Measurements from ENCODE around the gene CSNK2A2.

CSNK2A2 gene

DNA sequence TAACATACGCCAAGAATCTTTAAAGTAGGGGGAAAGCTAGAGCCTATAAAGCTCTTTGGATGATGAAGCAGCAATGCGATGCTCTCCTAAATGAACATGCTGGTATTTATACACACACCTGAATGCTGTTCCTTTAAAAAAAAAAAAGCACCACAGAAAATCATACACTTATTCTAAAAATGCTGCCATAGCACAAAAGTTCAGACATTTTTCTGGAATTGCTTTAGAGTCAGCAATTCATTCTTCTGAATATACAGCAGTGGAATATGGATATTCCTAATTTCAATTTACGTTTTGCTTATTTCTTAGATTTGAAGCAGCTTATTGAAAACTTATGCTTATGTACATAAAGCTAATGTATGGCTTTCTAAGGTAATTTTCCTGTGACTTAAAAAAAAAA is 3.1 kb downstream of the CSNK2A2 start:
- in situ Hi-C loops (cut with MboI; ENCODE audit: low sequenced_read_pairs, unreplicated experiment) = no loop called here
- TF ChIP-seq, protein P1, sequence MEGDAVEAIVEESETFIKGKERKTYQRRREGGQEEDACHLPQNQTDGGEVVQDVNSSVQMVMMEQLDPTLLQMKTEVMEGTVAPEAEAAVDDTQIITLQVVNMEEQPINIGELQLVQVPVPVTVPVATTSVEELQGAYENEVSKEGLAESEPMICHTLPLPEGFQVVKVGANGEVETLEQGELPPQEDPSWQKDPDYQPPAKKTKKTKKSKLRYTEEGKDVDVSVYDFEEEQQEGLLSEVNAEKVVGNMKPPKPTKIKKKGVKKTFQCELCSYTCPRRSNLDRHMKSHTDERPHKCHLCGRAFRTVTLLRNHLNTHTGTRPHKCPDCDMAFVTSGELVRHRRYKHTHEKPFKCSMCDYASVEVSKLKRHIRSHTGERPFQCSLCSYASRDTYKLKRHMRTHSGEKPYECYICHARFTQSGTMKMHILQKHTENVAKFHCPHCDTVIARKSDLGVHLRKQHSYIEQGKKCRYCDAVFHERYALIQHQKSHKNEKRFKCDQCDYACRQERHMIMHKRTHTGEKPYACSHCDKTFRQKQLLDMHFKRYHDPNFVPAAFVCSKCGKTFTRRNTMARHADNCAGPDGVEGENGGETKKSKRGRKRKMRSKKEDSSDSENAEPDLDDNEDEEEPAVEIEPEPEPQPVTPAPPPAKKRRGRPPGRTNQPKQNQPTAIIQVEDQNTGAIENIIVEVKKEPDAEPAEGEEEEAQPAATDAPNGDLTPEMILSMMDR (IDR thresholded peaks at IDR 0.05; ENCODE audit: borderline replicate concordance, control extremely low read depth, extremely low read depth, insufficient read depth, missing control alignments) = no peak
- DNase-seq (ENCODE audit: low spot score) = no peak

DNA sequence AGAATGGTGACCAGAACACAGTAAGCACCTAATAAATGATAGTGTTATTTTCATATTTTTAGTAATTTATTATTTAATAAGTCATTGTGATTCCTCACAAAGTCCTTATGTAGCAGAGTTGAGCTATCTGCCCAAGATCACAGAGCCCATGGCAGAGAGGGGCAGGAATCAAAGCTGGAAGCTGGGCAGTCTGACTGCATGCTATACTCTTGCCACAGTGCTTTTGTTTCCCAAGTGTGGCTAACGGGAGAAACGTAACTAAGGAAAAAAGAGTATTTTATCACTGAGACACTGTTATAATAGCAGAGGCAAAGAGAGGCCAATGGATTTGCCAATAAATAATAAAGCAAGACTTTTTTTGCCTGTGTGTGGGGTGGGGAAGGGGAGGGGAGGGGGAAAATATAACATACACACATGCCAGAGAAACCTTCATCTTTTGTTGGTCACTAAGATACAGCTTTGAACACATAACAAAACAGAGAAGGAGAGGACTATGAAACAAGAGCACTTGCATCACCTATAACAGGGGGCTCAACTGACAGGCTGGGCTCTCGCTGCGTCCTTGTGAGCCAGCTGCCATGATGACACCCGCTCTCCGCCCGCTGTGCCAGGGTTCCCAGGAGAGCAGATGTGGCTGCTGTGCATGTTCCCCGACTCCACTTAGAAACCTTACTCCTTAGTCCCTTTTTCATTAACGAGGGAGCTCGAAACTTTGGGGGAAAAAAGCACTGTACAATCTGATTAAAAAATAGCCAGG is 10.1 kb downstream of the CSNK2A2 start:
- DNase-seq (ENCODE audit: low spot score) = no peak
- TF ChIP-seq, protein P1 (IDR thresholded peaks at IDR 0.05; ENCODE audit: borderline replicate concordance, control extremely low read depth, extremely low read depth, insufficient read depth, missing control alignments) = no peak
- in situ Hi-C loops (cut with MboI; ENCODE audit: low sequenced_read_pairs, unreplicated experiment) = no loop called here

DNA sequence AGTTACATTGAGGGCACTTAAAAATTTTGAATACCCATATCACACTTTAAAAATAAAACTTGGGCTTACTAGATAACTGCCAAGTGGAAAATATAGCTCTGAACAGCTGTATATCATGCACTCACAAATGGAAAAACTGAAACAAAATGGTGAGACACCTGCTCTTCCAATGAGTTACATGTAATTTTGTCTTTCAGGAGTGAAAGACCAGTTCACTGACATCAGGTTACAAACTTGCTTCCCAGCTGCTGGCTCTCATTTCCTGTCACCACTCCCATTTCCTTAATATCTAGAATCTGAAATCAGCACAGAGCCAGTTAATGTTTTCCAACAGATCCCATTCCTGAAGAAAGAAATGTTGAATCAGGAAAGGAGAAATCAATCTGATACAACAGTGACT is 10.8 kb downstream of the CSNK2A2 start:
- DNase-seq (ENCODE audit: low spot score) = no peak
- in situ Hi-C loops (cut with MboI; ENCODE audit: low sequenced_read_pairs, unreplicated experiment) = no loop called here
- TF ChIP-seq, protein P1 (IDR thresholded peaks at IDR 0.05; ENCODE audit: borderline replicate concordance, control extremely low read depth, extremely low read depth, insufficient read depth, missing control alignments) = no peak

DNA sequence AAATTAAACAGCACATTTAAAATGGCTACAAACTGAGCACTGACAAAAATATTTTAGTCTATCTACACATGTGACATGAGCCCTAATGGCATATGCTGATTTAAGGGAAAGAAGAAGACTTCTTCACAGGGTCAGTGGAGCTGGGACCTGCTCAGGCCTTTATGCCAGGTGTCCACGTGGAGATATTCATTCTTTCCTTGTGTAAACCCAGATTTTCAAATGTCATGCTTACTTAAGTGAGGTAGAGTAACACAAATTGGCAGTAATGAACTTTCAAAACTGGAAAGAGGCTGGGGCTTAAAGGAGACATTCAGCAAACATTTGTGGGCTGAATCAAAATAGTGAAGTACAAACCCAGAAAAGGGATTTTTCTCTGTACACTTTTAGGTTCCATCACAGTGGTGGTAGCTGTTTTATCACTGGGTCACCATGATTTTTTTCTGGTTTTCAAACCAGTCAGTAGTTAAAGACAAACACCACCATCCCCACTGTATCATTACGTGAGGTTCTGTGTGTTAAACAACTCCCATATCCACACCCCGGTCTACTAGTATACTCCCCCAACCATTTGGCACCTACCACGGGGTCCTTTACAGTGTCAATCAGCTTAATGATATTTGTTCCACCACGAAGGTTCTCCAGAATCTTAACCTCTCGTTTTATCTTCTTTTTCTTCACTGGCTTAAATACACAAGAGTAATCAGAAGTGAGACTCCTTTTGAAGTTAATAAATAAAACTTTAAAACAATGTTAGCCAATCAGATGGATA is 11.5 kb downstream of the CSNK2A2 start:
- in situ Hi-C loops (cut with MboI; ENCODE audit: low sequenced_read_pairs, unreplicated experiment) = no loop called here
- DNase-seq (ENCODE audit: low spot score) = no peak
- TF ChIP-seq, protein P1 (IDR thresholded peaks at IDR 0.05; ENCODE audit: borderline replicate concordance, control extremely low read depth, extremely low read depth, insufficient read depth, missing control alignments) = no peak

DNA sequence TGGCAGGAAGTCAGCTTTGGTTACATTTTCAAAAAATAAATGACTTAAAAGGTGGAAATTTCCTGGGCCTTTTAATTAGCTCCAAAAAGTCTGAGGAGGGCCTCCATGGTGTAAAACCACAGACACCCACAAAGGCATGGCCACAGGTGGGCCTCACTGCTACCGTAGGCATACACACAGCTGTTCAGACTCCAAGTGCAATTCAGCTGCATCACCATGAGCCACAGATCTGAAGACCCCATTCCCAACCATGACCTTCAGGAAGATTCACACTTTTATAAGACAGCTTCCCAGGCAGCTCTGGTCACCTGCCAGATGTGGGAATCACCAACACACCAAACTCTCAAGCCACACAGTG is 20.6 kb downstream of the CSNK2A2 start:
- in situ Hi-C loops (cut with MboI; ENCODE audit: low sequenced_read_pairs, unreplicated experiment) = no loop called here
- no peak for DNase-seq (ENCODE audit: low spot score)
- TF ChIP-seq, protein P1 (IDR thresholded peaks at IDR 0.05; ENCODE audit: borderline replicate concordance, control extremely low read depth, extremely low read depth, insufficient read depth, missing control alignments) = no peak

DNA sequence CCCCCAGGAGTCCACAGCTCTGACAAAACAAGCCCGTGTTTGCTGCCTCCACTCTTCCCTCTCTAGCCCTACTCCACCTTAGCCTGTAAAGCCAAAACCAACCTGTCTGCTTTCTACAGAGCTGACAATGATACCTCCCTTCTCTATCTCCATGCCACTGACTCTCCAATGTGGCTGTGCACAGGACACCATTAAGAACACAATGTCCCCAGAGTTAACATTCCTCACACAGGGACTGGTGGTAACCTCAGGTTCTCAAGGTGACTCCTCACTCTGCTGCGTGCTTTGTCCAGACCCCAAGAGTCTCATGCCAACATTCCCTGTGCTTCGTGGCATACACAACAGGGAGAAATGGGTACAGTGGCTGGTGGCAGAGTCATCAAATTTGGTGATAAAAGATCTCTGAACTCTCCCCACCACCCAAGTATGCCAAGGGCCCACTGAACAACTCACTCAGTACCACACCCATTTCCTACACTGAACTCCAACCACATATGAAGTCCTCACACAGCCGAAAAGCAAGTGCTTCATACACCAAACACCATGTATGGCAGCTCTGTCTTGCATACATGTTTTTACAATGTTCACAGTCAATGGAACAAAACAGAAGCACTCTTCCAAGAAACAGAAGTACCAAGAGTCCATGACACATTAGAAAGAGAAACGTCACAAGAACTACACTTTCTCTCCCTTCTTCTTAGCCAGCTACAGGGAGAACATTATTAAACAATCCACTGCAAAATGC is 21.1 kb downstream of the CSNK2A2 start:
- TF ChIP-seq, protein P1 (IDR thresholded peaks at IDR 0.05; ENCODE audit: borderline replicate concordance, control extremely low read depth, extremely low read depth, insufficient read depth, missing control alignments) = no peak
- in situ Hi-C loops (cut with MboI; ENCODE audit: low sequenced_read_pairs, unreplicated experiment) = no loop called here
- DNase-seq (ENCODE audit: low spot score) = no peak
